Naive thymus-derived CD8-positive, alpha-beta T cell (primary cell): ENCODE measurements around the gene PKM. TPM values are rescaled to one million over a fixed set of nuclear protein-coding genes. Genes with fewer than 3 reads are reported as not detected.
A peak's percentile ranks its signal among the peaks of the same experiment; 100 is the strongest.
"Not testable (repeated sequence)": the region's sequence is repeated elsewhere in the genome, so short reads cannot be mapped to it uniquely, and the experiment has no call there.

Experiments used
- ATAC-seq, 2 donors: fragments of 150-1000 bp; cut with Tn5 transposase in 1 of 2; sonication (Bioruptor Pico), chemical (Tn5 transposase) in 1 of 2; 1 replicate in 1 of 2; 2 replicates in 1 of 2; pipeline ENCODE4 v1.10.0; 2021; ENCODE audit warnings: mild to moderate bottlenecking in 2 of 2, moderate library complexity in 2 of 2
- POLR2A ChIA-PET: fragments of 350-600 bp; sonication (Branson Sonifier 250); formaldehyde crosslinking; loops from one replicate; lab custom pipeline; 2021; ENCODE audit warnings: antibody characterized with exemption; lab: Charles Lee
- DNase-seq, 10 donors: peaks; one replicate each; pipeline versions ENCODE4 v3.0.0 to v3.0.0-alpha.2; 2020 to 2022
- H3K27ac Mint-ChIP-seq, 10 donors: one replicate each; pipeline ENCODE4 v1.8.0; 2020 to 2022; ENCODE audit warnings: mild to moderate bottlenecking in 10 of 10, mixed read lengths in 10 of 10, moderate library complexity in 4 of 10, inconsistent platforms in 1 of 10
- H3K27me3 Mint-ChIP-seq, 5 donors: one replicate each; pipeline ENCODE4 v1.8.0; 2021 to 2022; ENCODE audit warnings: mixed read lengths in 5 of 5
- H3K36me3 Mint-ChIP-seq, 3 donors: one replicate each; pipeline ENCODE4 v1.8.0; 2020 to 2022; ENCODE audit warnings: mixed read lengths in 3 of 3, mild to moderate bottlenecking in 2 of 3, inconsistent platforms in 1 of 3
- H3K4me1 Mint-ChIP-seq, 4 donors: one replicate each; pipeline ENCODE4 v1.8.0; 2021 to 2022; ENCODE audit warnings: mixed read lengths in 4 of 4
- H3K4me3 Mint-ChIP-seq, 10 donors: one replicate each; pipeline ENCODE4 v1.8.0; 2020 to 2022; ENCODE audit warnings: mild to moderate bottlenecking in 10 of 10, mixed read lengths in 10 of 10, moderate library complexity in 6 of 10, inconsistent platforms in 1 of 10
- H3K9me3 Mint-ChIP-seq, 9 donors: one replicate each; pipeline ENCODE4 v1.8.0; 2020 to 2022; ENCODE audit warnings: mixed read lengths in 9 of 9, mild to moderate bottlenecking in 3 of 9, inconsistent platforms in 1 of 9, moderate library complexity in 1 of 9
- polyA plus RNA-seq, 3 donors: library from polyadenylated mRNA; unstranded; fragments of 300-500 nt; fragmentation: Illumina TruSeq; gene quantifications; one replicate each; pipeline ENCODE4 v1.2.3, GENCODE V29; 2021
- total RNA-seq, 8 experiments: library from RNA in 2 of 8; stranded (reverse) in 2 of 8; gene quantifications; one replicate each; pipeline ENCODE4 v1.2.3 and lab custom pipeline; 2021 to 2026

The PKM gene
- 100 to 1,000 TPM; 277 to 285 TPM for total RNA-seq
- 100 to 1,000 TPM; 305 to 330 (median 318) TPM for polyA plus RNA-seq
- 231 to 2,479 (median 475) reads per million in 6 experiments for total RNA-seq (lab: John Stamatoyannopoulos, UW)

DNA sequence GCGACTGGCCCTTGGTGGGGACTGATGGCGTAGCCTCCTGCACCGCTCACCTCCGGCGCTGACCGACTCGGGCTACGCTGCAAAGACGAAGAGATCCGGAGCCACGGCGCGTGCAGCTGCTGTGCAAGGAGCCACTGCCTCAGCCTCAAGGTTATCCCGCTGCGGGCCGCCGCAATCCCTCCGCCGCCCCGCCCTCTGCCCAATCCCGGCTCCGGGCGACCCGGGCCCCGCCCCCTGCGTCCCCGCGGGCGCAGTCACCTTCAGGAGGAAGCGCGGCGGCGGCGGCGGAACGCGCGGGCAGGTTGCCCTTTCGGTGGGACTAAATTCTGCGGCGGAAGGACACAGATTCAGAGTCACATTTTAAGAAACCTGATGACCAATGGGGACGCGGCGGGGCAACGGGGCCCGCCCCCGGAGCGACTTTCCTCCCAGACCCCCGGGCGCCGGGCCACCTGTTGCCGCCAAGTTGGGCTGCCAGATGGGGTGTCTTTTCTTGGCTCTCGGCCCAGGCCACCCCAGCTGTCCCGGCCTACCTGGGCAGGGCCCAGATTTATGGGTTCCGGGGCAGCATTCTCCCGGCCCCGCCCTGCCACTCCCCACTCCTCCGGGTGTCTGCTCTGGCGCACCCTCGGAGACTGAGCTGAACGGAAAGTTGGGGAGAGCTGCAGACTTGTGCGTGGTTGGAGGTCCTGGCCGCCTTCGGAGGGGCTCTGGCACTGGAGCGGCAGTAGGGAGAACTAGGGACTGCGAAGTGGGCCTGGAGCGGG lies at the start of gene PKM:
Gene PKM, minus strand, starts transcription at position 125 of the 767 bp plus-strand sequence. CDS start 12,093 bp downstream, outside the sequence.
- H3K27me3 Mint-ChIP-seq = no peaks in the 10 kb centered on the region
- peaks cover 25 to 56% (median 47%) of the 10 kb centered on the region in 4 donors for H3K4me1 Mint-ChIP-seq
- POLR2A ChIA-PET = interaction anchor here (0.6 to 3.7 kb wide), 17 partner anchors 9 to 242 kb away, joined by 3 to 46 read pairs (median 4); partner anchors contain the start of genes HEXA, MYO9A, PARP6 and SENP8
- H3K4me3 Mint-ChIP-seq = peak within 1 kb of the TSS; percentile 94 to 99 (median 98)
- H3K27ac Mint-ChIP-seq = peak within 1 kb of the TSS; percentile 86 to 99 (median 96)
- peak; percentile 43 to 46 for ATAC-seq
- no peaks in the 10 kb centered on the region for H3K36me3 Mint-ChIP-seq
- no peaks in the 10 kb centered on the region for H3K9me3 Mint-ChIP-seq
- DNase-seq = peak; percentile 84 to 96 (median 88)

DNA sequence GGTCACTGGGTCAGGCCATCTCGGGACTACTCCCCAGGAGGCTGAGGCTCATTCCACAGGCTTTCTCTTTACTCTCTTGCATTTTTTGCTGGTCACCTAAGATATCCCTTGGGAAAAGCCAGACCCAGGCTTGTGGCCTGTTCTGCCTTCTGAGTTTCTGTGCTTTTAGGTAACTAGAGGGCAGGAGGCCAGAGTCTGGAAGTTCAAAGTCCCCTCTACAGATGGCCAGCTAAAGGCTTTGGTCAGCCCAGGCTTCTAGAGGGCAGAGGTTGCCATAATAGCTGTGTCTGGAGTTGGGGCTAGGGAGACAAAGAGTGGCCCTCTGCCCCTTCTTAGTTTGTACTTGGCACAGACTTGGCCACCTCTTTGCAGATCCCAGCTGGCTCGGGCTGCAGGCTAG lies 49.8 kb upstream of the PKM start:
- Mint-ChIP-seq H3K27me3 (peaks cover 0 to 2% (median 0%) of the 10 kb centered on the region in 5 donors), H3K27ac (no peak overlapping the region), H3K9me3 (no peaks in the 10 kb centered on the region), H3K4me3 (no peak overlapping the region), H3K36me3 (no peaks in the 10 kb centered on the region), H3K4me1 (no peaks in the 10 kb centered on the region)
- POLR2A ChIA-PET = interaction anchor here (1.0 kb wide), 1 partner anchor 50 kb away, joined by 4 read pairs; the partner anchor contains the start of gene PKM
- DNase-seq (no peak), ATAC-seq (no peak)

GRCh38 chr15:72278737-72279136 lies 47.7 kb upstream of the PKM start:
- POLR2A ChIA-PET = interaction anchor here (0.6 kb wide), 1 partner anchor 47 kb away, joined by 3 read pairs; no protein-coding TSS in a partner anchor
- DNase-seq (no peak), ATAC-seq (no peak)

DNA sequence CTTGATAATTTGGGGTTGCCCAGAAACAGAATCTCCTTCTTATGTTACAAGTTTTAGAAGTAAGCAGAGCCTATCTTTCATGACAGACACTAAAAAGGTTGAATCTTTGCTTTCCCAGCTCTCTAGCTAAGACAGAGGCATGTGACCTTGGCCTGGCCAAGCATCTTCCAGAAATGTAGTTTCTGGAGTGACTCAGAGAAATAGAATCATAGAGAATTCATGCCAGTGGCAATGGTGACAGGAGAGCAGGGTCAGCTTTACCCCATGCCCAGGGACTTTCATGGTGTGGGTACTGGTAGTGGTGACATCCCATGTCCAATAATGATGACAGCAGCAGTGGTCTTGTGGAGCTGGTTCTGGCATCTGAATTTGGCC lies 45.3 kb upstream of the PKM start:
- H3K4me3 Mint-ChIP-seq = no peak overlapping the region

More at GRCh38 chr15:72278737-72279136, 47.7 kb upstream of the PKM start:
- Mint-ChIP-seq H3K27me3 (peaks cover 0 to 2% (median 0%) of the 10 kb centered on the region in 5 donors), H3K4me1 (peaks cover 5 to 7% (median 5%) of the 10 kb centered on the region in 4 donors), H3K27ac (no peak overlapping the region), H3K4me3 (no peak overlapping the region), H3K9me3 (no peaks in the 10 kb centered on the region), H3K36me3 (no peaks in the 10 kb centered on the region)

GRCh38 chr15:72275635-72276325 lies 44.8 kb upstream of the PKM start:
- Mint-ChIP-seq H3K27ac (peak overlapping the region in 1 of 10 donors; percentile 25), H3K4me3 (peak overlapping the region in 1 of 10 donors; percentile 36), H3K4me1 (peaks cover 12 to 30% (median 29%) of the 10 kb centered on the region in 4 donors)
- POLR2A ChIA-PET = interaction anchor here (5.4 kb wide), 1 partner anchor 45 kb away, joined by 46 read pairs; the partner anchor contains the start of gene PKM
- DNase-seq, H3K36me3 Mint-ChIP-seq, ATAC-seq, H3K27me3 Mint-ChIP-seq, H3K9me3 Mint-ChIP-seq: not testable (repeated sequence)

More for the DNA sequence above, 45.3 kb upstream of the PKM start:
- H3K27me3 Mint-ChIP-seq = peaks cover 0 to 2% (median 0%) of the 10 kb centered on the region in 5 donors
- H3K4me1 Mint-ChIP-seq = peaks cover 8 to 24% (median 24%) of the 10 kb centered on the region in 4 donors
- no peaks in the 10 kb centered on the region for H3K9me3 Mint-ChIP-seq
- POLR2A ChIA-PET = interaction anchor here (0.5 kb wide), 1 partner anchor 52 kb away, joined by 5 read pairs; no protein-coding TSS in a partner anchor
- no peak overlapping the region for H3K27ac Mint-ChIP-seq
- ATAC-seq (no peak), DNase-seq (no peak)
- no peaks in the 10 kb centered on the region for H3K36me3 Mint-ChIP-seq

DNA sequence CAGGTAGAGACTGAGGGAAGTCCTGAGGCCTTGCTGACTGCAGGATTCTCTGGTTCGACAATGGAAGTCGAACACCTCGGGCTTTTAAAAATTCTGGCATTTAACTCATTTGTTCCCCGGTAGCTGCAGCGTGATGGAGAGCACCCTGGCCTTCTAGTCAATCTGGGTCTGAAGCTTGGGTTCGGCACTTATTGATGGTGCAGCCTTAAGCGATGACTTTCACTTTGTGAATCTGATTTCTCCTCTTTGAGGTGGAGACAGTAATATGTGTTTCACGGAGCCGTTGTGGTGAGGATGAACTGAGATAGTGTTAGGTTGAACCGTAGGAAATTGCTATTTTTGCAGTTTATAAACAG lies 42.0 kb upstream of the PKM start:
- POLR2A ChIA-PET = interaction anchor here (1.0 to 5.4 kb wide), 5 partner anchors 9 to 73 kb away, joined by 3 to 46 read pairs (median 7); partner anchors contain the start of gene PKM
- Mint-ChIP-seq H3K27me3 (peaks cover 0 to 2% (median 0%) of the 10 kb centered on the region in 5 donors), H3K27ac (peak overlapping the region; percentile 87 to 95 (median 93)), H3K4me1 (peaks cover 18 to 50% (median 44%) of the 10 kb centered on the region in 4 donors), H3K36me3 (peaks cover 0 to 28% (median 2%) of the 10 kb centered on the region in 3 donors), H3K4me3 (peak overlapping the region; percentile 82 to 90 (median 86)), H3K9me3 (no peaks in the 10 kb centered on the region)
- ATAC-seq (peak in 1 of 2 donors; percentile 2), DNase-seq (no peak)

GRCh38 chr15:72272213-72272996 lies 41.4 kb upstream of the PKM start, which contains the start of gene PARP6:
TSS of gene PARP6 (minus strand) at chr15:72272554. CDS start at chr15:72267477, 5,077 bp downstream.
- H3K27me3 Mint-ChIP-seq = no peaks in the 10 kb centered on the region
- ATAC-seq (peak; percentile 95), DNase-seq (peak; percentile 92 to 99 (median 98))
- peaks cover 18 to 50% (median 44%) of the 10 kb centered on the region in 4 donors for H3K4me1 Mint-ChIP-seq
- peaks cover 0 to 33% (median 2%) of the 10 kb centered on the region in 3 donors for H3K36me3 Mint-ChIP-seq
- POLR2A ChIA-PET = interaction anchor here (1.0 to 5.4 kb wide), 4 partner anchors 42 to 103 kb away, joined by 3 to 46 read pairs (median 9); partner anchors contain the start of genes HEXA and PKM
- peak within 1 kb of the TSS; percentile 87 to 96 (median 94) for H3K27ac Mint-ChIP-seq
- peak within 1 kb of the TSS; percentile 84 to 94 (median 90) for H3K4me3 Mint-ChIP-seq
- no peaks in the 10 kb centered on the region for H3K9me3 Mint-ChIP-seq

GRCh38 chr15:72271895-72272212 lies 40.9 kb upstream of the PKM start:
- H3K27me3 Mint-ChIP-seq = no peaks in the 10 kb centered on the region
- POLR2A ChIA-PET = interaction anchor here (1.0 to 5.4 kb wide), 2 partner anchors 41 to 104 kb away, joined by 3 to 46 read pairs; partner anchors contain the start of genes HEXA and PKM
- DNase-seq (peak in 2 of 10 donors; percentile 3 to 23), ATAC-seq (peak; percentile 6 to 7)
- no peaks in the 10 kb centered on the region for H3K9me3 Mint-ChIP-seq
- H3K4me1 Mint-ChIP-seq = peaks cover 18 to 51% (median 44%) of the 10 kb centered on the region in 4 donors
- H3K4me3 Mint-ChIP-seq = peak overlapping the region; percentile 84 to 94 (median 90)
- peaks cover 0 to 39% (median 2%) of the 10 kb centered on the region in 3 donors for H3K36me3 Mint-ChIP-seq
- peak overlapping the region; percentile 86 to 96 (median 92) for H3K27ac Mint-ChIP-seq

DNA sequence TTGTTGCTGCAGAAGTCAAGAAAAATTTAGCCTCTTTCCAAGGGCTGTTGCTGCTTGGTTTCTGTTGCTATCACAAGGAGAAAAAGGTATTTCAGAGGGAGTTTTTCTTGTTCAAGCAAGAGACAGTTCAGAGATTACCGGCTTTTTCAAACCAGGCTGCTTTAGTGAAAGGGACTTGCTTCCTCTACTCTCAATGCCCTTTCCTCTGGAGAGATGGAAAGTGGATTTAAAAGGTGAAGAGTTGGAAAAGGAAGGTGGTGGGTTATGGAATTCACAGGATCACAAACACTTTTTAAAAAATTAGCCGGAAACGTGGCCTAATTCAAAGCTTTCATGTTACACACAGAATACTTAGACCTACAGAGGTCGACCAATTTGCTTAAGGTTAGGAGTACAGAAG lies 40.2 kb upstream of the PKM start:
- POLR2A ChIA-PET = interaction anchor here (1.0 to 5.4 kb wide), 2 partner anchors 40 to 105 kb away, joined by 3 to 46 read pairs; partner anchors contain the start of genes HEXA and PKM
- H3K9me3 Mint-ChIP-seq = no peaks in the 10 kb centered on the region
- H3K36me3 Mint-ChIP-seq = peaks cover 0 to 44% (median 5%) of the 10 kb centered on the region in 3 donors
- H3K4me3 Mint-ChIP-seq = peak overlapping the region; percentile 84 to 94 (median 90)
- DNase-seq (no peak), ATAC-seq (no peak)
- H3K27me3 Mint-ChIP-seq = no peaks in the 10 kb centered on the region
- peaks cover 18 to 51% (median 44%) of the 10 kb centered on the region in 4 donors for H3K4me1 Mint-ChIP-seq
- H3K27ac Mint-ChIP-seq = peak overlapping the region; percentile 71 to 96 (median 92)

DNA sequence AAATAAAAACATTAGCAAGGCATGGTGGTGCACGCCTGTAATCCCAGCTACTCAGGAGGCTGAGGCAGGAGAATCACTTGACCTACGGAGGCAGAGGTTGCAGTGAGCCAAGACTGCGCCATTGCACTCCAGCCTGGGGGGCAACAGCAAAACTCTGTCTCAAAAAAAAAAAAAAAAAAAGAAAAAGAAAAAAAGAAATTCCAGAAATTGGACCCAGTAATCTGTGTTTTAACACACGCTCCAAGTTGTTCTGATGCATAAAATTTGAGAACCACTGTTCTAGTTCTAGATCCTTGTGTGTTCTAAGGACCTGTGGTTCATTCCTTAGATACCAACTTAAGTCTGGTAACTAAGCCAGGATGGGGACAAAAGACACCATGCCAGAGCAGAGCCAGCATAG lies 38.7 kb upstream of the PKM start:
- ATAC-seq (no peak), DNase-seq (no peak)
- POLR2A ChIA-PET = interaction anchor here (1.0 kb wide), 1 partner anchor 20 kb away, joined by 3 read pairs; no protein-coding TSS in a partner anchor
- Mint-ChIP-seq H3K36me3 (peaks cover 4 to 58% (median 13%) of the 10 kb centered on the region in 3 donors), H3K4me3 (peak overlapping the region in 2 of 10 donors; percentile 1 to 15), H3K27ac (peak overlapping the region in 3 of 10 donors; percentile 47 to 86 (median 61)), H3K4me1 (peaks cover 18 to 51% (median 44%) of the 10 kb centered on the region in 4 donors), H3K9me3 (no peaks in the 10 kb centered on the region), H3K27me3 (no peaks in the 10 kb centered on the region)

GRCh38 chr15:72265031-72265430 lies 34.0 kb upstream of the PKM start:
- Mint-ChIP-seq H3K4me1 (peaks cover 7 to 20% (median 10%) of the 10 kb centered on the region in 4 donors), H3K36me3 (peaks cover 21 to 98% (median 41%) of the 10 kb centered on the region in 3 donors)
- POLR2A ChIA-PET = no interaction called here

More at GRCh38 chr15:72265031-72265430, 34.0 kb upstream of the PKM start:
- Mint-ChIP-seq H3K4me3 (no peak overlapping the region), H3K27me3 (no peaks in the 10 kb centered on the region), H3K9me3 (no peaks in the 10 kb centered on the region), H3K27ac (no peak overlapping the region)
- ATAC-seq = no peak
- DNase-seq = no peak
